ENCODE measurements around the gene ZNF774.

ZNF774 gene

DNA sequence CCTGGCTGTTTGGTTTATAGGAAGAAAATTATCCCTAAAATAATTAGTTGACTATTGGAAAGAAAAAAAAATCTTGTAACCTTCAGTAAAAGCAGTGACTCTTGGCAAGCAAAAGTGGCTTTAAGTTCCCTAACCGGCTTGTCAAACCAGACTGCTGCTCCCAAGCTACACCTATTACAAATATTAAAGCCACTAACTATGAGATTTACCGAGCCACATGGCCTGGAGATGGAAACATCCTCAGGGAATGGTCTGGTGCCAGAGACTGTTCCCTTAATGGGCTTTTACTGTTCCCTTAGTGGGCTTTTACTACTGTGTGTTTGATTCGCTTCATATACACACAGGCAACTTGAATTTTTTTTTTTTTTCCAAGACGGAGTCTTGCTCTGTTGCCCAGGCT lies 35.9 kb upstream of the ZNF774 start:
- TF ChIP-seq, protein P1, sequence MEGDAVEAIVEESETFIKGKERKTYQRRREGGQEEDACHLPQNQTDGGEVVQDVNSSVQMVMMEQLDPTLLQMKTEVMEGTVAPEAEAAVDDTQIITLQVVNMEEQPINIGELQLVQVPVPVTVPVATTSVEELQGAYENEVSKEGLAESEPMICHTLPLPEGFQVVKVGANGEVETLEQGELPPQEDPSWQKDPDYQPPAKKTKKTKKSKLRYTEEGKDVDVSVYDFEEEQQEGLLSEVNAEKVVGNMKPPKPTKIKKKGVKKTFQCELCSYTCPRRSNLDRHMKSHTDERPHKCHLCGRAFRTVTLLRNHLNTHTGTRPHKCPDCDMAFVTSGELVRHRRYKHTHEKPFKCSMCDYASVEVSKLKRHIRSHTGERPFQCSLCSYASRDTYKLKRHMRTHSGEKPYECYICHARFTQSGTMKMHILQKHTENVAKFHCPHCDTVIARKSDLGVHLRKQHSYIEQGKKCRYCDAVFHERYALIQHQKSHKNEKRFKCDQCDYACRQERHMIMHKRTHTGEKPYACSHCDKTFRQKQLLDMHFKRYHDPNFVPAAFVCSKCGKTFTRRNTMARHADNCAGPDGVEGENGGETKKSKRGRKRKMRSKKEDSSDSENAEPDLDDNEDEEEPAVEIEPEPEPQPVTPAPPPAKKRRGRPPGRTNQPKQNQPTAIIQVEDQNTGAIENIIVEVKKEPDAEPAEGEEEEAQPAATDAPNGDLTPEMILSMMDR (conservative IDR thresholded peaks at IDR 0.05; ENCODE audit: control insufficient read depth, insufficient read depth, low read depth, low read length), result no peak
- no peak overlapping the region for H3K4me3 ChIP-seq (ENCODE audit: control insufficient read depth, low read depth, low read length)
- no peak for DNase-seq (ENCODE audit: low read depth)

DNA sequence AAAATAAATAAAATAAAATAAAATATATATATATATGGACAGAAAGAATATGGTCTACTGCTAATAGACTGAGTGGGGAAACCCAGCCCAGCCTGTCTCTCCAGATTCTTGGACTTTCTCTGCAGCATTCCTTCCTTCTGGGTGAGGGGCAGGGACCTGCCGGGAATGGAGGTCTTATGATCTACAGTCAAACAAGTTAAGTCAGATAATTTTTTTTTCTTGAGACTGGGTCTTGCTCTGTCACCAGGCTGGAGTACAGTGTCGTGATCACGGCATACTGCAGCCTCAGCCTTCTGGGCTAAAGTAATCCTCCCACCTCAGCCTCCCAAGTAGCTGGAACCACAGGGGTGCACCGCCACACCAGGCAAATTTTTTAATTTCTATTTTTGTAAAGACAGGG lies 33.5 kb upstream of the ZNF774 start:
- DNase-seq (ENCODE audit: low read depth), result no peak
- TF ChIP-seq, protein P1 (conservative IDR thresholded peaks at IDR 0.05; ENCODE audit: control insufficient read depth, insufficient read depth, low read depth, low read length), result no peak
- H3K4me3 ChIP-seq (ENCODE audit: control insufficient read depth, low read depth, low read length), result no peak overlapping the region

DNA sequence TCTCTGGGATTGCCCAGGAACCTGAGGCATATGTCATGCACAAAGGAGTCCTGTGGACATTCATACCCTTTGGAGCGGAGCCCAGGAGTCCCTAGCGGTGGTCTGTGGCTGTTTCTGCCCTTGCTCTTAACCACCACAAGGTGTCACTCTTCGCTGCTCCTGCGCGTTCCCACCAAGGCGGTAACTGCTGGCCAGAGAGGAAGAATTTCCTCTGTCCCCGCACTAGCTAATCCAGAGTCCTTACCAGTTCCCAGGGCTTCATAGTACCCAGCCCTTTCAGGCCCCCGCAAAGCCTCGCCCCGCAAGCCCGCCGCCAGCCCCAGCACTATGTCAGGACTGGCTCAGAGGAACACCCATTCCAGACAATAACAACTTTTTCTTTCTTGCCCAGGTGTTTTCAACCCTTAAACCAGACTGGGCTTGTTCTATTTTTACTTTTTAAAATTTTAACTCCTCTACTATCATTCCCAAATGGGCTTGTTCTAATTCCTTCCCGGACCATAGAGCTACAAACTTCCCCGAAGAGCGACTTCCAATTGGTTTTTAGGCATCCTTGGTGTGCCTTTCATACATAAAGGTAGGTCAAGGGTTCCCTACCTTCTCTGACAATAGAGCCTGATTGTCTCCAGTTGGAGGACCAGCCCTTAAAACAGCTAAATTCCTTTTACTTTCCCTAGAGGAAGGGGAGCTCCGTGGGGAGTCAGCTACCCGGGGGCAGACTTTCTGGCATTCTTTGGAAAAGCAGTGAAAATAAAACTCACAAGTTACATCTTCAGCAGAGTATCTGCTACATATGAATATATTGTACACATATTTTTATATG lies 31.8 kb upstream of the ZNF774 start:
- TF ChIP-seq, protein P1 (conservative IDR thresholded peaks at IDR 0.05; ENCODE audit: control insufficient read depth, insufficient read depth, low read depth, low read length), result peak; percentile 100
- no peak overlapping the region for H3K4me3 ChIP-seq (ENCODE audit: control insufficient read depth, low read depth, low read length)
- peak; percentile 91 for DNase-seq (ENCODE audit: low read depth)

DNA sequence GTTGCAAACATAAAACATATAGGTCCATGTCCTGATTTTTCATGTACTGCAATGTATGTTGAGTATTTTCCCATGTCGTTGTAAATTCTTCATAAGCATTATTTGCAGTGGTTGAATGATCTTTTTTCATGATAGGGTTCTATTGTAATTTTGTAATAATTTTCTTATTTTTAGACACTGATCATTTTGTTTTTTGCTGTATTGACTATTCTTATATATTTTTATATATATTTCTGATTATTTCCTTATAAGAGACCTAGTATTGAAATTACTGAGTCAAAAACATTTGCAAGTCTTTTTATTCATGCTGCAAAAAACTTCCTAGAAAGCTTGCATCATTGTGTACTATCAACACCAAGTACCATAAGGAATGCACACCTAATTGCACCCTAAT lies 31.2 kb upstream of the ZNF774 start:
- DNase-seq (ENCODE audit: low read depth), result no peak
- no peak overlapping the region for H3K4me3 ChIP-seq (ENCODE audit: control insufficient read depth, low read depth, low read length)
- TF ChIP-seq, protein P1 (conservative IDR thresholded peaks at IDR 0.05; ENCODE audit: control insufficient read depth, insufficient read depth, low read depth, low read length), result no peak

DNA sequence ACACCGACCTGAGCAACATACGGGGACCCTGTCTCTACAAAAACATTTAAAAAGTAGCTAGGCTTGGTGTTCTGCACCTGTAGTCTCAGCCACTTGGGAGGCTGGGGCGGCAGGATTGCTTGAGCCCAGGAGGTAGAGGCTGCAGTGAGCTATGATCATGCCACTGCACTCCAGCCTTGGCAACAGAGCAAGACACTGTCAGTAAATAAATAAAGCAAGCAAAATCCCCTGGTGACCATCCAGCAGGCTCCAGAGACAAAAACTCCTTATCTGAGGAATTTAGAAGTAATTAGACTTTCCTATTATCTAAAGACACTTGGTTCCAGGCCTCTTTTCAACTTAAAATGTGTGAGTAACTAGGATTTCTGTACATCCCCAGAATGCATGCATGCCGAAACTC lies 29.5 kb upstream of the ZNF774 start:
- TF ChIP-seq, protein P1 (conservative IDR thresholded peaks at IDR 0.05; ENCODE audit: control insufficient read depth, insufficient read depth, low read depth, low read length), result no peak
- no peak overlapping the region for H3K4me3 ChIP-seq (ENCODE audit: control insufficient read depth, low read depth, low read length)
- DNase-seq (ENCODE audit: low read depth), result no peak

DNA sequence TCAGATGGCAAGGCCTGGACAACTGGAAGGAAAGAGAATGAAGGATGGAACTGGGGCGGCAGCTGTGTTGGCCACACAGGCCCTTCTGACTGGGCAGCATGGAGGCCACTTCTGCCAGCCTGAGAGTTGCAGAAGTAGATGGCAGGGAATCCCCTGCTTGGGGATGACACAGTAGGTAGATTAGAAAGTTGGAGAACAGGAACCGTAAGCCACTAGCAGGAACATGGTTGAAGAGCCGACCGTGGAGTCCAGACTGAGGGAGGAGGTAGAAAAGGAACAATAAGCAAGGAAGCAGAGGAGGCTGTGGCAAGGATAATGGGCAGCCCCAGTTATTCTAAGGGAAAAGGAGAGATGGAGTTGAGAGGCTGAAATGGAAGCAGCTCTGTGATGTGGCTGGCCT lies 26.4 kb upstream of the ZNF774 start:
- no peak overlapping the region for H3K4me3 ChIP-seq (ENCODE audit: control insufficient read depth, low read depth, low read length)
- no peak for DNase-seq (ENCODE audit: low read depth)
- TF ChIP-seq, protein P1 (conservative IDR thresholded peaks at IDR 0.05; ENCODE audit: control insufficient read depth, insufficient read depth, low read depth, low read length), result no peak

Data from fibroblast of mammary gland (primary cell).